Measurements from ENCODE around the gene PRRT1.
"Not testable (repeated sequence)": the region's sequence is repeated elsewhere in the genome, so short reads cannot be mapped to it uniquely, and the experiment has no call there.

Gene PRRT1

GRCh38 chr6:32149932-32150870, 1.5 kb downstream of the PRRT1 start:
- DNase-seq (ENCODE audit: low read depth): no peak

- DNase-seq (ENCODE audit: low read depth): no peak
These were observed 2.5 kb downstream of the PRRT1 start for GRCh38 chr6:32149092-32149755.

GRCh38 chr6:32148289-32149091, 3.2 kb downstream of the PRRT1 start:
- no peak for DNase-seq (ENCODE audit: low read depth)

- DNase-seq (ENCODE audit: low read depth): no peak
These were observed 4.2 kb downstream of the PRRT1 start for GRCh38 chr6:32147401-32148132.

GRCh38 chr6:32146687-32147086, 5.1 kb downstream of the PRRT1 start:
- no peak for DNase-seq (ENCODE audit: low read depth)

- DNase-seq (ENCODE audit: low read depth): no peak
These were observed 5.5 kb downstream of the PRRT1 start for GRCh38 chr6:32146287-32146686.

GRCh38 chr6:32144238-32144637, 7.5 kb downstream of the PRRT1 start:
- DNase-seq (ENCODE audit: low read depth): not testable (repeated sequence)

GRCh38 chr6:32140420-32141046, 11.2 kb downstream of the PRRT1 start:
- no peak for DNase-seq (ENCODE audit: low read depth)

GRCh38 chr6:32139590-32139989, 12.1 kb downstream of the PRRT1 start:
- DNase-seq (ENCODE audit: low read depth): no peak

- no peak for DNase-seq (ENCODE audit: low read depth)
These were observed 14.3 kb downstream of the PRRT1 start for GRCh38 chr6:32137454-32137853.

- peak; percentile 85 for DNase-seq (ENCODE audit: low read depth)
These were observed 18.0 kb downstream of the PRRT1 start for GRCh38 chr6:32133786-32134185.

- no peak for DNase-seq (ENCODE audit: low read depth)
These were observed 19.6 kb downstream of the PRRT1 start for GRCh38 chr6:32132110-32132509.

GRCh38 chr6:32131439-32131948, 20.2 kb downstream of the PRRT1 start:
- DNase-seq (ENCODE audit: low read depth): no peak

GRCh38 chr6:32129297-32130088, 22.2 kb downstream of the PRRT1 start:
- no peak for DNase-seq (ENCODE audit: low read depth)

GRCh38 chr6:32128751-32129296, 22.9 kb downstream of the PRRT1 start:
- no peak for DNase-seq (ENCODE audit: low read depth)

- DNase-seq (ENCODE audit: low read depth): peak; percentile 100
These were observed 23.8 kb downstream of the PRRT1 start, which contains the start of gene ATF6B for GRCh38 chr6:32127717-32128592. Gene ATF6B (minus strand): TSS chr6:32128246. CDS start chr6:32128207, 39 bp downstream.

GRCh38 chr6:32127409-32127716, 24.4 kb downstream of the PRRT1 start:
- DNase-seq (ENCODE audit: low read depth): no peak

- DNase-seq (ENCODE audit: low read depth): no peak
These were observed 24.9 kb downstream of the PRRT1 start for GRCh38 chr6:32126880-32127279.

GRCh38 chr6:32123681-32124080, 28.1 kb downstream of the PRRT1 start:
- no peak for DNase-seq (ENCODE audit: low read depth)

Data from EH (cell line).